ENCODE data around the gene DSN1. TPM values are rescaled to one million over a fixed set of nuclear protein-coding genes. Genes with fewer than 3 reads are reported as not detected.

DSN1 gene
- total RNA-seq, 1 donor from 2014 or later, result 12.8 TPM

DNA sequence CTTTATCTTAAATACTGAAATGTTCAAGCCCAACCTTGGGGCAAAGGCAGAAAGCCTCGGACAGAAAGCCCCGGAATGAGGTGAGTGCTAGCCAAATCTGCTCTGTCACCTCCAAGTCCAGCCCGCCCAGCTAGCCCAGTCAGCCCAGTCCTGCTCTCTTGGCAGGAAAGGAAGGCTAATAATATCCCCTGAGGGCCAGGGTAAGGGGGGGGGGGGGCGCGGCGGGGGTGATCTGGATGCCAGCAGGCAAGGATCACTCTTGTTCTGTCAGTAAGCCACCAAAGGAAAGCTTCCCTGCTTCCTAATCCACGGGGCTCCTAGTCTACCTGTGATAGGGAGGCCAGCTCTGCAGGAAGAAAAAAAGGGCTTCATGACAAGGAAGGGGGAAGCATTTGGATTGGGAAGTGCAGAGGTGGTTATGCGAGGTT, 28.8 kb downstream of the DSN1 start:
- peak; percentile 4 for DNase-seq (ENCODE audit: low spot score)
- H3K27me3 Mint-ChIP-seq (ENCODE audit: unreplicated experiment), result peaks cover 8% of the 10 kb centered on the region
- peaks cover 5% of the 10 kb centered on the region for H3K36me3 Mint-ChIP-seq (ENCODE audit: low read depth, unreplicated experiment)
- TF ChIP-seq, protein P1, sequence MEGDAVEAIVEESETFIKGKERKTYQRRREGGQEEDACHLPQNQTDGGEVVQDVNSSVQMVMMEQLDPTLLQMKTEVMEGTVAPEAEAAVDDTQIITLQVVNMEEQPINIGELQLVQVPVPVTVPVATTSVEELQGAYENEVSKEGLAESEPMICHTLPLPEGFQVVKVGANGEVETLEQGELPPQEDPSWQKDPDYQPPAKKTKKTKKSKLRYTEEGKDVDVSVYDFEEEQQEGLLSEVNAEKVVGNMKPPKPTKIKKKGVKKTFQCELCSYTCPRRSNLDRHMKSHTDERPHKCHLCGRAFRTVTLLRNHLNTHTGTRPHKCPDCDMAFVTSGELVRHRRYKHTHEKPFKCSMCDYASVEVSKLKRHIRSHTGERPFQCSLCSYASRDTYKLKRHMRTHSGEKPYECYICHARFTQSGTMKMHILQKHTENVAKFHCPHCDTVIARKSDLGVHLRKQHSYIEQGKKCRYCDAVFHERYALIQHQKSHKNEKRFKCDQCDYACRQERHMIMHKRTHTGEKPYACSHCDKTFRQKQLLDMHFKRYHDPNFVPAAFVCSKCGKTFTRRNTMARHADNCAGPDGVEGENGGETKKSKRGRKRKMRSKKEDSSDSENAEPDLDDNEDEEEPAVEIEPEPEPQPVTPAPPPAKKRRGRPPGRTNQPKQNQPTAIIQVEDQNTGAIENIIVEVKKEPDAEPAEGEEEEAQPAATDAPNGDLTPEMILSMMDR (IDR thresholded peaks at IDR 0.05; ENCODE audit: unreplicated experiment), result no peak
- no peaks in the 10 kb centered on the region for H3K9me3 Mint-ChIP-seq (ENCODE audit: unreplicated experiment)
- H3K4me3 Mint-ChIP-seq (ENCODE audit: unreplicated experiment), result peak overlapping the region; percentile 94
- H3K4me1 Mint-ChIP-seq (ENCODE audit: unreplicated experiment), result peaks cover 6% of the 10 kb centered on the region
- H3K27ac Mint-ChIP-seq (ENCODE audit: unreplicated experiment), result no peak overlapping the region

DNA sequence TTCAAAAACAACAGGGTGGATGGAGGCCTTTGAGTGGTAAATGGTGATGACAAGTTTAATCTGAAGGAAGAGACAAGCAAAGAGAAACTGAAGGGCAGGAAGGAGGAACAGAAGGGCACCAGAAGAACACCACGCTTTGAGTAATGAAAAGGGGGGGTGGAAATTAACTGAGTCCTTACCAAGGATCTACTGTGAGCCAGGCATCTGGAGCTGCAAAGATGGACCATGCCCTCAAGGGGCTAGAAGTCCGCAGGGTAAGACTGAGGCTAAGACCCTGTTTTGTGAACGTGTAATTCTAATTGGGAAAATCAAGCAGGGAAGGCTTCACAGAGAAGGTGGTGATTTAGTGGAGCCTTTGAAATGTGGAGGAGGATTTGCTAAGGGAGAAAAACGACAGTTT, 29.3 kb downstream of the DSN1 start:
- H3K36me3 Mint-ChIP-seq (ENCODE audit: low read depth, unreplicated experiment), result peaks cover 5% of the 10 kb centered on the region
- DNase-seq (ENCODE audit: low spot score), result no peak
- H3K27ac Mint-ChIP-seq (ENCODE audit: unreplicated experiment), result no peak overlapping the region
- peaks cover 8% of the 10 kb centered on the region for H3K27me3 Mint-ChIP-seq (ENCODE audit: unreplicated experiment)
- peaks cover 6% of the 10 kb centered on the region for H3K4me1 Mint-ChIP-seq (ENCODE audit: unreplicated experiment)
- peak overlapping the region; percentile 79 for H3K4me3 Mint-ChIP-seq (ENCODE audit: unreplicated experiment)
- TF ChIP-seq, protein P1 (IDR thresholded peaks at IDR 0.05; ENCODE audit: unreplicated experiment), result no peak
- H3K9me3 Mint-ChIP-seq (ENCODE audit: unreplicated experiment), result no peaks in the 10 kb centered on the region

DNA sequence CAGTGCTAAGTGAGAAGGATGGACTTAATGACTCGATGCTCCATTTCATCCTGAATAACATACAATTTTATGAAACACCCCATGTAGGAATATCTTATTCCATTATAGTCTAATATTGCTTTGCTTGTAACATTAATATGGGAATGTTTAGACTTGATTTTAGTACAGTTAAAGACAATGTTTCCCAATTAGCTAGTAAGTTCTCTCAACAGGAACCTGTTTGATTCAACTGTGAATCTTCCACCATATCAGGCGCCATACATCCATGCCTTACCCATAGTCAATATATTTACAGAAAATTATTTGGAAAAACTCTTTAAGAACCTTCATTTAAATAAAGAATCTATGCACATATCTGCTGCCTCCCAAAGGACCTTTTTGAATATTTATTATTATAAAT, 31.0 kb downstream of the DSN1 start:
- H3K36me3 Mint-ChIP-seq (ENCODE audit: low read depth, unreplicated experiment), result peaks cover 5% of the 10 kb centered on the region
- H3K27me3 Mint-ChIP-seq (ENCODE audit: unreplicated experiment), result peaks cover 8% of the 10 kb centered on the region
- TF ChIP-seq, protein P1 (IDR thresholded peaks at IDR 0.05; ENCODE audit: unreplicated experiment), result no peak
- no peak for DNase-seq (ENCODE audit: low spot score)
- H3K4me1 Mint-ChIP-seq (ENCODE audit: unreplicated experiment), result peaks cover 7% of the 10 kb centered on the region
- no peak overlapping the region for H3K27ac Mint-ChIP-seq (ENCODE audit: unreplicated experiment)
- no peak overlapping the region for H3K4me3 Mint-ChIP-seq (ENCODE audit: unreplicated experiment)
- no peaks in the 10 kb centered on the region for H3K9me3 Mint-ChIP-seq (ENCODE audit: unreplicated experiment)

DNA sequence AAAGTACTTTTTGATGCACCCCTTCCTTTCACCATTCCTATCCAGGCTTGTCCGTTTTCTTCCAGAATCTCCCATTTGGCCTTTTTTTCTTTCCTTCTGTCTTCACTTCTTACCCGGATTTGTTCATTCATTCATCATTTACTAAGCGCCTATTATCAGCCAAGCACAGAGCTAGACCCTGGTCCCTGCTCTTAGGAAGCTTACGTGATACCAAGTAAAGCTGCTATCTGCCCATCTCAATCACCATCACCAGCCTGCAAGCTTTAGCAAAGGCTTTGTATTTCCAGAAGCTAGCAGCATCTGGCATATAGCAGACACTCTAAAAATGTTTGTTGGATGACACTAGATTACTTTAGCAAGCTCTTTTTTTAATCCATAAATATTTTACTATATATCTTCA, 32.5 kb downstream of the DSN1 start:
- Mint-ChIP-seq H3K27ac (ENCODE audit: unreplicated experiment) (no peak overlapping the region), H3K4me1 (ENCODE audit: unreplicated experiment) (peaks cover 19% of the 10 kb centered on the region), H3K27me3 (ENCODE audit: unreplicated experiment) (peaks cover 4% of the 10 kb centered on the region), H3K36me3 (ENCODE audit: low read depth, unreplicated experiment) (peaks cover 5% of the 10 kb centered on the region), H3K4me3 (ENCODE audit: unreplicated experiment) (no peak overlapping the region), H3K9me3 (ENCODE audit: unreplicated experiment) (no peaks in the 10 kb centered on the region)
- TF ChIP-seq, protein P1 (IDR thresholded peaks at IDR 0.05; ENCODE audit: unreplicated experiment), result no peak
- no peak for DNase-seq (ENCODE audit: low spot score)

DNA sequence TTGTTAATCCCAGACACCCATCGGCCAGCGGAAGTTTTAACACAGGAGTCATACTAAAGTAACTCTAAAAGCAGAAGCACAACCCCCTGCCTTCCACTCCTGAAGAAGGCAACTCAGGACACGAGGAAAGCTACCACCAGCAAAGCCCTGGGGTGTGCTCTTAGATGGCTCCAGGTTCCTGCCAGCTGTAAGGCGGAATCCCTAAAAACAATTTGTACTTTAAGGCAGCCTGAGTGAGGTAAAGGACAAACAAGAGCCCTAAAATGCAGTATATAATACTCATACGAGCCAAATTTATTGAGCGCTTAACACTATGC, 36.4 kb downstream of the DSN1 start:
- H3K27ac Mint-ChIP-seq (ENCODE audit: unreplicated experiment), result no peak overlapping the region
- H3K9me3 Mint-ChIP-seq (ENCODE audit: unreplicated experiment), result no peaks in the 10 kb centered on the region
- TF ChIP-seq, protein P1 (IDR thresholded peaks at IDR 0.05; ENCODE audit: unreplicated experiment), result no peak
- H3K4me3 Mint-ChIP-seq (ENCODE audit: unreplicated experiment), result no peak overlapping the region
- peaks cover 23% of the 10 kb centered on the region for H3K4me1 Mint-ChIP-seq (ENCODE audit: unreplicated experiment)
- H3K36me3 Mint-ChIP-seq (ENCODE audit: low read depth, unreplicated experiment), result no peaks in the 10 kb centered on the region
- H3K27me3 Mint-ChIP-seq (ENCODE audit: unreplicated experiment), result peaks cover 2% of the 10 kb centered on the region
- no peak for DNase-seq (ENCODE audit: low spot score)
